Keratinocyte (primary cell): ENCODE data around the gene CNOT3. TPM values are rescaled to one million over a fixed set of nuclear protein-coding genes. Genes with fewer than 3 reads are reported as not detected.

Source experiments
- DNase-seq: peaks from one replicate; pipeline ENCODE4 v3.0.0-alpha.2; 2011; ENCODE audit warnings: low read depth, missing footprints, low spot score
- FAIRE-seq: peaks from 2 replicates; lab custom pipeline; 2011; peaks lifted over from hg19 to GRCh38; lab: Jason Lieb, UNC
- H2AFZ ChIP-seq: 2 replicates; pipeline ENCODE4 v1.6.0; 2012; ENCODE audit warnings: low read length, control low read depth, inconsistent platforms; ENCODE audit not compliant: control insufficient read depth
- H3K27ac ChIP-seq: 2 replicates; pipeline ENCODE4 v1.5.1; 2011; ENCODE audit warnings: low read length; ENCODE audit not compliant: control insufficient read depth, insufficient read depth
- H3K27me3 ChIP-seq: 3 replicates; pipeline ENCODE4 v1.6.0; 2011; ENCODE audit warnings: low read length; ENCODE audit not compliant: control insufficient read depth, insufficient read depth; ENCODE audit errors: extremely low read depth
- H3K36me3 ChIP-seq, 2 experiments: 2 replicates in 1 of 2; 3 replicates in 1 of 2; pipeline ENCODE4 v1.5.1; 2011; ENCODE audit warnings: low read length in 2 of 2, mild to moderate bottlenecking in 1 of 2; ENCODE audit not compliant: control insufficient read depth in 2 of 2, insufficient read depth in 2 of 2; ENCODE audit errors: extremely low read depth in 1 of 2
- H3K4me1 ChIP-seq: 3 replicates; pipeline ENCODE4 v1.5.1; 2011; ENCODE audit warnings: low read length; ENCODE audit not compliant: control insufficient read depth, insufficient read depth; ENCODE audit errors: extremely low read depth
- H3K4me2 ChIP-seq: 3 replicates; pipeline ENCODE4 v1.6.0; 2011; ENCODE audit warnings: low read depth, low read length; ENCODE audit not compliant: control insufficient read depth, insufficient read depth; ENCODE audit errors: extremely low read depth
- H3K4me3 ChIP-seq, 3 experiments: fragments of 200-600 bp in 1 of 3; sonication (generic) in 1 of 3; 2 replicates in 2 of 3; 3 replicates in 1 of 3; pipeline ENCODE4 v1.5.1; 2011 to 2016; ENCODE audit warnings: low read length in 3 of 3, mild to moderate bottlenecking in 3 of 3, control low read depth in 2 of 3, inconsistent platforms in 1 of 3, low read depth in 1 of 3, mixed read lengths in 1 of 3, mixed run types in 1 of 3, moderate library complexity in 1 of 3; ENCODE audit not compliant: control insufficient read depth in 2 of 3, insufficient read depth in 2 of 3; ENCODE audit errors: extremely low read depth in 1 of 3
- H3K79me2 ChIP-seq: 2 replicates; pipeline ENCODE4 v1.6.0; 2012; ENCODE audit warnings: low read length; ENCODE audit not compliant: control insufficient read depth, insufficient read depth
- H3K9ac ChIP-seq: 3 replicates; pipeline ENCODE4 v1.6.0; 2011; ENCODE audit warnings: low read length; ENCODE audit not compliant: control insufficient read depth, insufficient read depth; ENCODE audit errors: extremely low read depth
- H3K9me1 ChIP-seq: 3 replicates; pipeline ENCODE4 v1.6.0; 2011; ENCODE audit warnings: low read length; ENCODE audit not compliant: control insufficient read depth, insufficient read depth; ENCODE audit errors: extremely low read depth
- H3K9me3 ChIP-seq: 2 replicates; pipeline ENCODE4 v1.5.1; 2012; ENCODE audit warnings: low read depth, low read length; ENCODE audit not compliant: control insufficient read depth
- H4K20me1 ChIP-seq: 3 replicates; pipeline ENCODE4 v1.6.0; 2011; ENCODE audit warnings: low read length; ENCODE audit not compliant: control insufficient read depth, insufficient read depth; ENCODE audit errors: extremely low read depth
- CTCF ChIP-seq, 3 experiments: IDR thresholded peaks in 1 of 3; conservative IDR thresholded peaks in 1 of 3; optimal IDR thresholded peaks in 1 of 3; 2 replicates in 2 of 3; 3 replicates in 1 of 3; pipeline versions ENCODE3 to v1.5.1; 2011; ENCODE audit warnings: low read length in 3 of 3, mild to moderate bottlenecking in 3 of 3, moderate library complexity in 2 of 3, control low read depth in 1 of 3, inconsistent platforms in 1 of 3; ENCODE audit not compliant: insufficient read depth in 2 of 3; ENCODE audit errors: extremely low read depth in 1 of 3
- EZH2 ChIP-seq: IDR thresholded peaks from one replicate; pipeline ENCODE4 v1.6.1; 2012; ENCODE audit warnings: inconsistent platforms, mild to moderate bottlenecking, low read length, moderate library complexity
- dilution Hi-C: fragments of 300-500 bp; cut with MboI; formaldehyde crosslinking; loops from one replicate; pipeline ENCODE4 v1.7.0; 2020; ENCODE audit warnings: low sequenced_read_pairs; ENCODE audit not compliant: extremely low pct_ligation_motif_present
- polyA plus RNA-seq, 5 experiments: library from polyadenylated mRNA; depleted of rRNA in 3 of 5; stranded (reverse) in 3 of 5; stranded (forward) in 1 of 5; unstranded in 1 of 5; fragments of >200 nt; gene quantifications; 1 replicate in 1 of 5; 2 replicates in 3 of 5; 3 replicates in 1 of 5; pipeline versions ENCODE4 v1.2.1 to v1.2.3, GENCODE V29; 2011 to 2012; ENCODE audit warnings: missing spikeins in 2 of 5, low read depth in 1 of 5, low replicate concordance in 1 of 5

CNOT3 gene
- polyA plus RNA-seq, 1 donor (not counting 4 experiments of a cell fraction or from before 2014, with no cell fraction given) = 8.6 TPM

- H3K4me3 ChIP-seq = no peak overlapping the region
- H3K4me1 ChIP-seq = peaks cover 16% of the 10 kb centered on the region
- no peak overlapping the region for H3K9ac ChIP-seq
- FAIRE-seq (no peak), DNase-seq (no peak)
- H3K4me2 ChIP-seq = no peak overlapping the region
- peaks cover 7% of the 10 kb centered on the region for H3K79me2 ChIP-seq
- H4K20me1 ChIP-seq = peaks cover 9% of the 10 kb centered on the region
- TF ChIP-seq EZH2 = no peak
- TF ChIP-seq CTCF (optimal IDR thresholded peaks at IDR 0.05 in 1 of 3, IDR thresholded peaks at IDR 0.05 in 1 of 3, conservative IDR thresholded peaks at IDR 0.05 in 1 of 3; ENCODE audit: extremely low read depth in 1 of 3, insufficient read depth in 2 of 3, low read length in 3 of 3) = no peak
- no peak overlapping the region for H2AFZ ChIP-seq
- no peaks in the 10 kb centered on the region for H3K9me3 ChIP-seq
- no peak overlapping the region for H3K27ac ChIP-seq
- H3K36me3 ChIP-seq = peaks cover 32 to 40% of the 10 kb centered on the region in 2 experiments
- H3K27me3 ChIP-seq = no peaks in the 10 kb centered on the region
- dilution Hi-C loops = no loop called here
- no peaks in the 10 kb centered on the region for H3K9me1 ChIP-seq
Measured at GRCh38 chr19:54155694-54156093, 18.1 kb downstream of the CNOT3 start.

DNA sequence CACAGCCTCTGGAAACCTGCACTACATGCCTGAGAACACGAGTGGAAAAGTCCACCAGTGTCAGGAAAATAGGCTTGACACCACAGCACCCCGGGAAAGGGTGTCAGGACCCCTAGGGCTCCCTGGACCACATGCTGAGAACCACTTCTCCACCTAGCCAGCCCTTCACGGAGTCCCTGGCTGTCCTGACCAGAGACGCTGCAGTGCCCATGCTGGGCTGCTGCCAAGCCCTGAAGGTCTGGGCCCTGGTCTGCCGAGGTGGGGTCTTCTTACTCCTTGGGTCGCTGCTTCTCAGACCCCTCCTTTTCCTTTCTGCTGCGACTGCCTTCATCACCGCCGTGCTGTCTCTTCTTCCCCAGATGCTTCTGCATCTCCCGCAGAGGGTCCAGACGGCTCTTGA, 18.9 kb downstream of the CNOT3 start:
- Histone ChIP-seq H3K36me3 (peaks cover 31 to 38% of the 10 kb centered on the region in 2 experiments), H3K4me3 (no peak overlapping the region), H3K79me2 (peaks cover 7% of the 10 kb centered on the region), H3K9me3 (no peaks in the 10 kb centered on the region), H3K4me1 (peaks cover 22% of the 10 kb centered on the region), H4K20me1 (peaks cover 5% of the 10 kb centered on the region), H3K9me1 (no peaks in the 10 kb centered on the region), H3K4me2 (no peak overlapping the region), H3K27me3 (no peaks in the 10 kb centered on the region), H3K27ac (no peak overlapping the region), H2AFZ (no peak overlapping the region), H3K9ac (no peak overlapping the region)
- DNase-seq (no peak), FAIRE-seq (no peak)
- TF ChIP-seq EZH2 (no peak), CTCF (optimal IDR thresholded peaks at IDR 0.05 in 1 of 3, IDR thresholded peaks at IDR 0.05 in 1 of 3, conservative IDR thresholded peaks at IDR 0.05 in 1 of 3; ENCODE audit: extremely low read depth in 1 of 3, insufficient read depth in 2 of 3, low read length in 3 of 3) (no peak)
- dilution Hi-C loops = no loop called here
